Measurements from ENCODE around the gene MMP12. TPM values are rescaled to one million over a fixed set of nuclear protein-coding genes. Genes with fewer than 3 reads are reported as not detected.

MMP12 gene
- polyA plus RNA-seq (2013, experiment 1 of 2): not detected
- 0.01 TPM for polyA plus RNA-seq (2013, experiment 2 of 2)

DNA sequence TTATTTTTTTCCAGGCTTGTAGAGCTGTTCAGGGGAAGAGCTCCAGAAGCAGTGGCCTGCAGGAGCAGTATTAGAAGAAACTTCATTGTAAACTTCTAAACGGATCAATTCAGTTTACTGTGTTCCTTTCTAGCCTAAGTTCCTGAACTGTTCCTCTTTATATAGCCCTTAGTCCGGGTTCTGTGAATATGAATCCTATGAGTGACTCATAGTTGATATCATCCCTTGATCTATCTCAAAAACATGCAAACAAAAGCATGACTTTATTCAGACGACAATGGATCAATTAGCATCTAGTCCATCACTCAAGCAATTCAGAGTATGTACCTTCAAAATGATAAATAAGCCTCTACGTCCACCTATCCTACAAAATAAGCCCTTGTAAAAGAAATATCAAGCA, at the start of gene MMP12:
MMP12 (minus strand) TSS at position 131 of the 400 bp plus-strand sequence; CDS start at position 86, 45 bp downstream.
- H4K8ac ChIP-seq (ENCODE audit: low read length): no peak within 1 kb of the TSS

DNA sequence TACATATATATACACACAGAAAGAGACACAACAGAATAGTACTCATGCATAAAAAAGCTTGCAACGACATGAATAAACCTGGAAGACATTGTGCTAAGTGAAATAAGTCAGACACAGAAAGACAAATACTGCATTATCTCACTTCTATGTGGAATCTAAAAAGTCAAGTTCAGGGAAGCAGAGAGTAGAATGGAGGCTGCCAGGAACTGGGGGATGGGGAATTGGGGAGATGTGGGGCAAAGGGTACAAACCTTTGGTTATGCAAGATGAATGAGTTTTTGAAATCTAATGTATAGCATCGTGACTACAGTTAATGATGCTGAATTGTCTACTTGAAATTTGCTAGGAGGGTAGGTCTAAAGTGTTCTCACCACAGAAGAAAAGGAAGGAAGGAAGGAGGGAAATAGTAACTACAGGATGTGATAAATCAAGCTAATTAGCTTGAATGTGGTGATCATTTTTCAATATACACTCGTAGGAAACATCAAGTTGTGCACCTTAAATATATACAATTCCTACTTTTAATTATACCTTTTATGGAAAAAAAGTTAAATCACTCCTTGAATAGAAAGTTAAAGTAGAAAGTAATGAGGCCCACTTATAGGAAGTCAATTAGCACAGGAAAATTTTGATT, 46.9 kb upstream of the MMP12 start:
- no peak for DNase-seq
- Histone ChIP-seq H3K4me2 (ENCODE audit: low read length, poor library complexity, severe bottlenecking) (no peak overlapping the region), H3K4ac (ENCODE audit: low read depth in 1 of 2, low read length in 2 of 2) (no peak overlapping the region), H3K4me1 (ENCODE audit: control insufficient read depth, insufficient read depth, low read depth, low read length) (peaks cover 3% of the 10 kb centered on the region), H2AFZ (ENCODE audit: low read depth, low read length) (no peak overlapping the region), H3K9me3 (ENCODE audit: control insufficient read depth, low read length) (no peaks in the 10 kb centered on the region), H2AK5ac (ENCODE audit: low read length, severe bottlenecking) (no peak overlapping the region), H2BK12ac (ENCODE audit: low read length in 2 of 2) (no peak overlapping the region), H3K18ac (ENCODE audit: low read depth in 1 of 2, low read length in 2 of 2) (no peak overlapping the region), H3K27ac (ENCODE audit: low read length, poor library complexity, severe bottlenecking) (no peak overlapping the region), H3K14ac (ENCODE audit: low read length in 2 of 2) (no peak overlapping the region), H2BK5ac (ENCODE audit: low read depth, low read length, poor library complexity, severe bottlenecking) (no peak overlapping the region), H3K4me3 (ENCODE audit: insufficient read depth in 1 of 2, low read depth in 1 of 2, low read length in 2 of 2) (no peak overlapping the region), H2BK120ac (ENCODE audit: low read depth, low read length) (no peak overlapping the region), H3K23ac (ENCODE audit: low read length in 2 of 2) (no peak overlapping the region), H2BK15ac (ENCODE audit: low read depth, poor library complexity, severe bottlenecking) (no peak overlapping the region), H3K79me1 (replicated peaks; ENCODE audit: low read length, poor library complexity, severe bottlenecking) (no peaks in the 10 kb centered on the region), H3K36me3 (ENCODE audit: control insufficient read depth in 1 of 2, insufficient read depth in 2 of 2, low read depth in 1 of 2, low read length in 2 of 2) (no peaks in the 10 kb centered on the region), H4K8ac (ENCODE audit: low read length) (no peak overlapping the region), H3K9ac (ENCODE audit: low read length) (no peak overlapping the region), H4K91ac (ENCODE audit: low read length) (no peak overlapping the region), H3K27me3 (ENCODE audit: control insufficient read depth in 1 of 2, insufficient read depth in 1 of 2, low read length in 2 of 2) (no peaks in the 10 kb centered on the region)
- whole genome bisulfite sequencing: 93% methylated on average over 1 of the region's 3 CpGs

More for the DNA sequence above, at the start of gene MMP12:
- Histone ChIP-seq H3K18ac (ENCODE audit: low read depth in 1 of 2, low read length in 2 of 2) (no peak within 1 kb of the TSS), H2AK5ac (ENCODE audit: low read length, severe bottlenecking) (no peak within 1 kb of the TSS), H4K91ac (ENCODE audit: low read length) (no peak within 1 kb of the TSS), H3K4ac (ENCODE audit: low read depth in 1 of 2, low read length in 2 of 2) (no peak within 1 kb of the TSS), H3K4me1 (ENCODE audit: control insufficient read depth, insufficient read depth, low read depth, low read length) (no peaks in the 10 kb centered on the region), H3K14ac (ENCODE audit: low read length in 2 of 2) (no peak within 1 kb of the TSS), H2BK5ac (ENCODE audit: low read depth, low read length, poor library complexity, severe bottlenecking) (no peak within 1 kb of the TSS), H2BK12ac (ENCODE audit: low read length in 2 of 2) (no peak within 1 kb of the TSS), H3K4me2 (ENCODE audit: low read length, poor library complexity, severe bottlenecking) (no peak within 1 kb of the TSS), H3K23ac (ENCODE audit: low read length in 2 of 2) (no peak within 1 kb of the TSS), H2AFZ (ENCODE audit: low read depth, low read length) (no peak within 1 kb of the TSS), H2BK15ac (ENCODE audit: low read depth, poor library complexity, severe bottlenecking) (no peak within 1 kb of the TSS), H3K36me3 (ENCODE audit: control insufficient read depth in 1 of 2, insufficient read depth in 2 of 2, low read depth in 1 of 2, low read length in 2 of 2) (no peaks in the 10 kb centered on the region), H2BK120ac (ENCODE audit: low read depth, low read length) (no peak within 1 kb of the TSS), H3K9me3 (ENCODE audit: control insufficient read depth, low read length) (no peaks in the 10 kb centered on the region), H3K9ac (ENCODE audit: low read length) (no peak within 1 kb of the TSS), H3K79me1 (replicated peaks; ENCODE audit: low read length, poor library complexity, severe bottlenecking) (no peaks in the 10 kb centered on the region), H3K27me3 (ENCODE audit: control insufficient read depth in 1 of 2, insufficient read depth in 1 of 2, low read length in 2 of 2) (no peaks in the 10 kb centered on the region), H3K4me3 (ENCODE audit: insufficient read depth in 1 of 2, low read depth in 1 of 2, low read length in 2 of 2) (no peak within 1 kb of the TSS), H3K27ac (ENCODE audit: low read length, poor library complexity, severe bottlenecking) (no peak within 1 kb of the TSS)
- WGBS: 69% methylated on average over 3 of the region's 4 CpGs
- DNase-seq: no peak

DNA sequence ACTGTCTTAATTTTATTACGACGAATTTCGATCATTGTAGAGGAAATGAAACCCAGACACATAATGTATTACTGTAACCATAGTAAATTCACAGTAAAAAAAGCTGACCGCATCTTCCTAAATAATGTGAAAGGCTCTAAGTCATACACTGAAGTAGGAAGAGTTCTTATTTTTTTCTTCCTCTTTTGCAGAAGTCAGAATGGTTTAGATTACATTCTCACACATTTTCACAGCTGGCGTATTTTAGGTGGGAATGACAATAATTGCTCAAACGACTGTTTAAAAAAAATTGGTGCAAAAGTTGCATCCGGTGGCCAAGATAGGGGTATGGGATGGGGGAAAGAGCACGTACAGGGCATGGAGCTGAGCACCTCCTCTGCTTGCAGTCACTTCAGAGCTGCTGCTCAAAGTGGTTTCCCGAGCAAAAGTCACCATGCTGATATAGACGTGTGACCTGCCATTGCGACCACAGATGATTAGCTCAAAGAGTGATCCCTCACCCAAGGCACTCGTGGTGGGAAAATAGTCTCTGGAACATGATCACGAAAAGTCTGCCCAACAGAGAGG, 45.4 kb upstream of the MMP12 start:
- H4K8ac ChIP-seq (ENCODE audit: low read length): no peak overlapping the region
- no peaks in the 10 kb centered on the region for H3K36me3 ChIP-seq (ENCODE audit: control insufficient read depth in 1 of 2, insufficient read depth in 2 of 2, low read depth in 1 of 2, low read length in 2 of 2)
- H3K27me3 ChIP-seq (ENCODE audit: control insufficient read depth in 1 of 2, insufficient read depth in 1 of 2, low read length in 2 of 2): no peaks in the 10 kb centered on the region
- H2BK120ac ChIP-seq (ENCODE audit: low read depth, low read length): no peak overlapping the region
- H3K23ac ChIP-seq (ENCODE audit: low read length in 2 of 2): no peak overlapping the region
- no peak overlapping the region for H2BK12ac ChIP-seq (ENCODE audit: low read length in 2 of 2)
- no peak overlapping the region for H3K27ac ChIP-seq (ENCODE audit: low read length, poor library complexity, severe bottlenecking)
- 93% methylated on average over 9 of the region's 13 CpGs for WGBS
- no peak overlapping the region for H3K14ac ChIP-seq (ENCODE audit: low read length in 2 of 2)
- no peaks in the 10 kb centered on the region for H3K79me1 ChIP-seq (replicated peaks; ENCODE audit: low read length, poor library complexity, severe bottlenecking)
- H3K4me3 ChIP-seq (ENCODE audit: insufficient read depth in 1 of 2, low read depth in 1 of 2, low read length in 2 of 2): no peak overlapping the region
- no peak overlapping the region for H3K9ac ChIP-seq (ENCODE audit: low read length)
- H2BK15ac ChIP-seq (ENCODE audit: low read depth, poor library complexity, severe bottlenecking): no peak overlapping the region
- H3K9me3 ChIP-seq (ENCODE audit: control insufficient read depth, low read length): no peaks in the 10 kb centered on the region
- no peak overlapping the region for H3K4ac ChIP-seq (ENCODE audit: low read depth in 1 of 2, low read length in 2 of 2)
- H3K4me2 ChIP-seq (ENCODE audit: low read length, poor library complexity, severe bottlenecking): no peak overlapping the region
- no peak overlapping the region for H2AFZ ChIP-seq (ENCODE audit: low read depth, low read length)
- peaks cover 3% of the 10 kb centered on the region for H3K4me1 ChIP-seq (ENCODE audit: control insufficient read depth, insufficient read depth, low read depth, low read length)
- H2BK5ac ChIP-seq (ENCODE audit: low read depth, low read length, poor library complexity, severe bottlenecking): no peak overlapping the region
- no peak for DNase-seq
- H2AK5ac ChIP-seq (ENCODE audit: low read length, severe bottlenecking): peak overlapping the region; percentile 74
- no peak overlapping the region for H3K18ac ChIP-seq (ENCODE audit: low read depth in 1 of 2, low read length in 2 of 2)
- no peak overlapping the region for H4K91ac ChIP-seq (ENCODE audit: low read length)

DNA sequence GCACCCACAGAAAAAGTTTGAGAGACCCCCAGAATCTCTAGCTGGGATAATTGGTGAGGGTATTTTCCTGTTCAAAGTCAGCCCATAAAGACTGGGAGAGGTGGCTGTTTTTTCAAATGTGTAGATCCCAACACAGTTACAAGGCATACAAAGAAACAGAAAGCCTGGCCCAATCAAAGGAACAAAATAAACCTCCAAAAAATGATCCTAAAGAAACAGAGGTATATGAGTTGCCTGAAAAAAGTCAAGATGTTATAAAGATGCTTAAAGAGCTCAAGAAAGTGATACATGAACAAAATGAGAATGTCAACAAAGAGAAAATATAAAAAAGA, 40.2 kb upstream of the MMP12 start:
- Histone ChIP-seq H3K79me1 (replicated peaks; ENCODE audit: low read length, poor library complexity, severe bottlenecking) (no peaks in the 10 kb centered on the region), H2BK120ac (ENCODE audit: low read depth, low read length) (no peak overlapping the region), H3K27ac (ENCODE audit: low read length, poor library complexity, severe bottlenecking) (no peak overlapping the region), H3K23ac (ENCODE audit: low read length in 2 of 2) (no peak overlapping the region), H3K14ac (ENCODE audit: low read length in 2 of 2) (no peak overlapping the region), H3K27me3 (ENCODE audit: control insufficient read depth in 1 of 2, insufficient read depth in 1 of 2, low read length in 2 of 2) (no peaks in the 10 kb centered on the region), H2AK5ac (ENCODE audit: low read length, severe bottlenecking) (no peak overlapping the region), H3K4me1 (ENCODE audit: control insufficient read depth, insufficient read depth, low read depth, low read length) (no peaks in the 10 kb centered on the region), H4K91ac (ENCODE audit: low read length) (no peak overlapping the region), H3K4me3 (ENCODE audit: insufficient read depth in 1 of 2, low read depth in 1 of 2, low read length in 2 of 2) (no peak overlapping the region), H2BK15ac (ENCODE audit: low read depth, poor library complexity, severe bottlenecking) (no peak overlapping the region), H3K18ac (ENCODE audit: low read depth in 1 of 2, low read length in 2 of 2) (no peak overlapping the region), H3K36me3 (ENCODE audit: control insufficient read depth in 1 of 2, insufficient read depth in 2 of 2, low read depth in 1 of 2, low read length in 2 of 2) (no peaks in the 10 kb centered on the region), H3K4ac (ENCODE audit: low read depth in 1 of 2, low read length in 2 of 2) (no peak overlapping the region), H2BK5ac (ENCODE audit: low read depth, low read length, poor library complexity, severe bottlenecking) (no peak overlapping the region), H2BK12ac (ENCODE audit: low read length in 2 of 2) (no peak overlapping the region), H3K9ac (ENCODE audit: low read length) (no peak overlapping the region), H3K4me2 (ENCODE audit: low read length, poor library complexity, severe bottlenecking) (no peak overlapping the region), H4K8ac (ENCODE audit: low read length) (no peak overlapping the region), H2AFZ (ENCODE audit: low read depth, low read length) (no peak overlapping the region), H3K9me3 (ENCODE audit: control insufficient read depth, low read length) (no peaks in the 10 kb centered on the region)
- no peak for DNase-seq
